Endodermal cell (in vitro differentiated cells): ENCODE measurements around the gene DNMT3L. TPM values are rescaled to one million over a fixed set of nuclear protein-coding genes. Genes with fewer than 3 reads are reported as not detected.

Experiments
- DNase-seq: peaks from one replicate; pipeline ENCODE4 v3.0.0-alpha.2; 2017
- H3K27ac ChIP-seq: 2 replicates; pipeline ENCODE4 v1.5.1; 2013; ENCODE audit warnings: mild to moderate bottlenecking, low read depth, low read length, moderate library complexity
- H3K27me3 ChIP-seq: 2 replicates; pipeline ENCODE4 v1.6.1; 2013; ENCODE audit warnings: mild to moderate bottlenecking, low read length, moderate library complexity; ENCODE audit not compliant: insufficient read depth, control insufficient read depth, poor library complexity, severe bottlenecking
- H3K36me3 ChIP-seq: 2 replicates; pipeline ENCODE4 v1.7.0; 2013; ENCODE audit warnings: mild to moderate bottlenecking, low read length, moderate library complexity; ENCODE audit not compliant: control insufficient read depth, insufficient read depth
- H3K4me1 ChIP-seq: one replicate; pipeline ENCODE4 v1.7.0; 2013; ENCODE audit warnings: low read length; ENCODE audit not compliant: control insufficient read depth, insufficient read depth
- H3K4me3 ChIP-seq: 2 replicates; pipeline ENCODE4 v1.5.1; 2013; ENCODE audit warnings: mild to moderate bottlenecking, low read length, moderate library complexity
- H3K9ac ChIP-seq: 2 replicates; pipeline ENCODE4 v1.6.1; 2013; ENCODE audit warnings: mild to moderate bottlenecking, low read length, moderate library complexity; ENCODE audit not compliant: poor library complexity, severe bottlenecking; ENCODE audit errors: extremely low read depth
- H3K9me3 ChIP-seq: 2 replicates; pipeline ENCODE4 v1.6.1; 2013; ENCODE audit warnings: mild to moderate bottlenecking, low read length, moderate library complexity; ENCODE audit not compliant: control insufficient read depth
- H3K27ac Mint-ChIP-seq: 2 replicates; pipeline ENCODE4 v1.8.0; 2020; ENCODE audit warnings: mixed read lengths
- H3K27me3 Mint-ChIP-seq: 2 replicates; pipeline ENCODE4 v1.8.0; 2021; ENCODE audit warnings: mild to moderate bottlenecking, mixed read lengths; ENCODE audit not compliant: insufficient read depth
- H3K36me3 Mint-ChIP-seq: 2 replicates; pipeline ENCODE4 v1.8.0; 2020; ENCODE audit warnings: low read depth, mixed read lengths
- H3K4me1 Mint-ChIP-seq: 2 replicates; pipeline ENCODE4 v1.8.0; 2020; ENCODE audit warnings: mixed read lengths
- H3K4me3 Mint-ChIP-seq: 2 replicates; pipeline ENCODE4 v1.8.0; 2020; ENCODE audit warnings: mild to moderate bottlenecking, moderate library complexity, mixed read lengths
- H3K9me3 Mint-ChIP-seq: 2 replicates; pipeline ENCODE4 v1.8.0; 2020; ENCODE audit warnings: mild to moderate bottlenecking, mixed read lengths
- CTCF ChIP-seq: fragments of 200-600 bp; sonication (generic); conservative IDR thresholded peaks from 2 replicates; pipeline ENCODE4 v1.5.0; 2021; ENCODE audit warnings: antibody characterized with exemption, mild to moderate bottlenecking
- WGBS, 2 experiments: methylation state at CpG; one replicate each; pipeline versions ENCODE4 v1.1.5 to v1.1.7; 2013; ENCODE audit warnings: missing lambda C conversion rate in 2 of 2, mixed read lengths in 1 of 2; ENCODE audit not compliant: insufficient coverage in 1 of 2, insufficient read length in 1 of 2; 5-methylcytosine and 5-hydroxymethylcytosine counted together
- total RNA-seq, 2 donors: library from RNA; stranded (reverse); fragmentation: NEBNext Ultra II Directional in 1 of 2; extraction: Animal tissue kit (Norgen Biotek cat#: 25700) in 1 of 2; gene quantifications; 2 replicates in 1 of 2; 3 replicates in 1 of 2; pipeline ENCODE4 v1.2.1, GENCODE V29; 2021

Gene DNMT3L
- total RNA-seq, 2 donors from 2014 or later = 1.3 TPM; not detected in 1

- H3K27ac Mint-ChIP-seq = no peak overlapping the region
Observed at GRCh38 chr21:44290327-44291077, 28.8 kb upstream of the DNMT3L start.

DNA sequence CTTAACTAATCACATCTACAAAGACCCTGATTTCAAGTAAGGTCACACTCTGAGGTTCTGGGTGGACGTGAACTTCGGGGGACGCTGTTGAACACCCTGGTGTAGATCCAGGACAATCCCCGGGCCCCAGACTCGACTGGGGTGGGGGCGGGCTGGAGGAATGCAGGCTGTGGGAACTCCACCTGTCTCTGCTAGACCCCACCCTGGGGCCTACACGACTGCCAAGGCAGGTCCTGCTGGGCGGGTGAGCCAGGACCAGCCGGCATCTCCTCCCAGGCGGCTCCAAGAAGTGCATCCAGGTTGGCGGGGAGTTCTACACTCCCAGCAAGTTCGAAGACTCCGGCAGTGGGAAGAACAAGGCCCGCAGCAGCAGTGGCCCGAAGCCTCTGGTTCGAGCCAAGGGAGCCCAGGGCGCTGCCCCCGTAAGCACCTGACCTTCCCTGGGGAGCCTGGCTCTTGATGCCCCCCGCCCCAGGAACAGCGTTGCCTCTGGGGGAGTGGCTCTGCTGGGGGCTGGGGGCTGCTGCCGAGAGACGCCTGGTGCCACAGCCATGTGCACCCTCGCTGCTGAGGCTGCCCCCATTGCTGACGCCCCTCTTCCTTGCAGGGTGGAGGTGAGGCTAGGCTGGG, 27.8 kb upstream of the DNMT3L start:
- WGBS, 2 experiments = 85 to 89% methylated on average over 14 to 24 of the region's 24 CpGs
- no peak overlapping the region for H3K27ac Mint-ChIP-seq
- no peak overlapping the region for H3K27ac ChIP-seq
- no peak for TF ChIP-seq CTCF
- H3K4me1 Mint-ChIP-seq = peaks cover 2% of the 10 kb centered on the region
- no peak overlapping the region for H3K4me3 ChIP-seq
- no peaks in the 10 kb centered on the region for H3K27me3 ChIP-seq
- H3K9me3 ChIP-seq = no peaks in the 10 kb centered on the region
- peaks cover 5% of the 10 kb centered on the region for H3K4me1 ChIP-seq
- DNase-seq = no peak
- H3K4me3 Mint-ChIP-seq = no peak overlapping the region
- no peaks in the 10 kb centered on the region for H3K9me3 Mint-ChIP-seq
- H3K27me3 Mint-ChIP-seq = peaks cover 4% of the 10 kb centered on the region
- no peaks in the 10 kb centered on the region for H3K36me3 ChIP-seq
- H3K36me3 Mint-ChIP-seq = no peaks in the 10 kb centered on the region
- H3K9ac ChIP-seq = no peak overlapping the region

More at GRCh38 chr21:44290327-44291077, 28.8 kb upstream of the DNMT3L start:
- Histone ChIP-seq H3K27ac (no peak overlapping the region), H3K9ac (no peak overlapping the region), H3K27me3 (no peaks in the 10 kb centered on the region), H3K4me1 (peaks cover 3% of the 10 kb centered on the region), H3K36me3 (no peaks in the 10 kb centered on the region), H3K4me3 (no peak overlapping the region), H3K9me3 (no peaks in the 10 kb centered on the region)
- DNase-seq = no peak
- Mint-ChIP-seq H3K36me3 (no peaks in the 10 kb centered on the region), H3K4me3 (no peak overlapping the region), H3K4me1 (no peaks in the 10 kb centered on the region), H3K27me3 (peaks cover under 1% of the 10 kb centered on the region), H3K9me3 (no peaks in the 10 kb centered on the region)
- 86 to 88% methylated on average over 8 to 16 of the region's 16 CpGs for WGBS, 2 experiments
- no peak for TF ChIP-seq CTCF

DNA sequence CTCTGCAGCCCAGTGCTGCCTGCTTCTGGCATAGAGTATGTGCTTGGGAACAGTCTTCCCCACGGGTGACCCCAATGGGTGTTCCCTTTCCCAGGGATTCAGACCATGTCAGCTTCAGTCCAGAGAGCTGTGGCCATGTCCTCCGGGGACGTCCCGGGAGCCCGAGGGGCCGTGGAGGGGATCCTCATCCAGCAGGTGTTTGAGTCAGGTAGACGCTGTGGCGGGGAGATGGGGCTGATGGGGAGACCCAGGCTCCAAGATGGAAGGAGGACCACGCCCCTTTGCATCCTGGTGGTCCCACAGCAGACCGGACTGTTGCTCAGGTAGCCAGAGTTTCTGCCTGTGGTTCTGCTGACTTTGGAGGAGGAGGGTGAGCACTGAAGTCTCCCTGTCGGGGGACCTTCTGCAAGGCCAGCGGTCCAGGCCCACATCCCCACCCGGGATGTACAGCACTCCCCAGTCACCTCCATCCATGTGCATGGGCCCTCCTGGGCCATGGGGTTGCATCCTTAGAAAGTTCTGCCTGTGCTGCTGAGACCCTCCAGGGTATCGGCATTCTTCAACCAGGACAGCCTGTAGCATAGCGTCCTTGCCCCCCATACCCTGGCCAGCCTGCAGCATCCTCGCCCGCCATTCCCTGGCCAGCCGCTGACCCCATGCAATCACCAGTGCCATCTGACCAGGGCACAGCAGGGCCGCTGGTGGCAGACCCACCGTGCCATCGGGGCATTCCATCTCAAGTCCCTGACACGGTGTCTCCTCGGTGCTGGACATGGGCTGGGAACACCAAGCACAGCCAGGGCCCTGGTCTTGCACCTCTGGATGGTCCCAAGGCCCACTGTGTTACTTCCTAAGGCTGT, 26.8 kb upstream of the DNMT3L start:
- H3K9ac ChIP-seq = no peak overlapping the region
- H3K4me3 Mint-ChIP-seq = no peak overlapping the region
- H3K9me3 ChIP-seq = no peaks in the 10 kb centered on the region
- H3K4me1 ChIP-seq = peaks cover 15% of the 10 kb centered on the region
- no peaks in the 10 kb centered on the region for H3K36me3 ChIP-seq
- peaks cover 4% of the 10 kb centered on the region for H3K27me3 Mint-ChIP-seq
- no peaks in the 10 kb centered on the region for H3K27me3 ChIP-seq
- TF ChIP-seq CTCF = no peak
- peaks cover 12% of the 10 kb centered on the region for H3K4me1 Mint-ChIP-seq
- no peaks in the 10 kb centered on the region for H3K36me3 Mint-ChIP-seq
- 93 to 96% methylated on average over 21 to 23 of the region's 23 CpGs for WGBS, 2 experiments
- no peaks in the 10 kb centered on the region for H3K9me3 Mint-ChIP-seq
- no peak overlapping the region for H3K27ac ChIP-seq
- no peak overlapping the region for H3K4me3 ChIP-seq
- DNase-seq = no peak
- H3K27ac Mint-ChIP-seq = no peak overlapping the region
